CD4-positive, alpha-beta T cell treated with Interleukin-10 for 1 hour (primary cell): ENCODE results near the gene FAH.
"Not testable (repeated sequence)": the region's sequence is repeated elsewhere in the genome, so short reads cannot be mapped to it uniquely, and the experiment has no call there.

Source experiments
- DNase-seq: peaks from one replicate; pipeline ENCODE4 v3.0.0-alpha.2; 2020

Gene FAH

DNA sequence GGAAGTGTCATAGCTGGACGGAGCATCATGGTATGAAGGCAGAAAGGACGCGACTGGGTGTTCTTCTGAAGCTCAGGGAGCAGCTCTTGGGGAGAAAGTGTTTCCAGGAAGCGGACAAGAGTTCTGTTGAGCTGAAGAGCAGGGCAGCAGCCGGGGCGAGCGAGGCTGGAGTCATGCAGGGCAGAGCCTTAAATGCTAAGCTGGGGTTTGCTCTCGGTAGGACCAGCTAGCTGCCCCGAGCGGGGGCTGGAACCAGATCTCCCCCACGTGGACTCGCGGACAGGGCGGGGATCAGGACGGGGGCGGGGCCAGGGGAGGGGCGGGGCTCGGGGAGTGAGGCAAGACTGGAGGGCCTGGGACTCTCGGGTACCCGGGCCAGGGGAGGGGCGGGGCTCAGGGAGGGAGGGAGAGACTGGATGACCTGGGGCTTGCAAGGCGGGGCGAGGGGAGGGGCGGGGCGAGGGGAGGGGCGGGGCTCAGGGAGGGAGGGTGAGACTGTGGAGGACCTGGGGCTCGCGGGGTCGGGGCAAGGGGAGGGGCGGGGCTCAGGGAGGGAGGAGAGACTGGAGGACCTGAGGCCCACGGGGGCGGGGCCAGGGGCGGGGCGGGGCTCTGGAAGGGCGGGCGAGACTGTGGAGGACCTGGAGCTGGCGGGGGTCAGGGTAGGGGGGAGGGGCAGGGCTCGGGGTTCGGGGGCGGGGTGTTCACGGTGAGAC, 461 bp upstream of the FAH start:
- peak; percentile 95 for DNase-seq

DNA sequence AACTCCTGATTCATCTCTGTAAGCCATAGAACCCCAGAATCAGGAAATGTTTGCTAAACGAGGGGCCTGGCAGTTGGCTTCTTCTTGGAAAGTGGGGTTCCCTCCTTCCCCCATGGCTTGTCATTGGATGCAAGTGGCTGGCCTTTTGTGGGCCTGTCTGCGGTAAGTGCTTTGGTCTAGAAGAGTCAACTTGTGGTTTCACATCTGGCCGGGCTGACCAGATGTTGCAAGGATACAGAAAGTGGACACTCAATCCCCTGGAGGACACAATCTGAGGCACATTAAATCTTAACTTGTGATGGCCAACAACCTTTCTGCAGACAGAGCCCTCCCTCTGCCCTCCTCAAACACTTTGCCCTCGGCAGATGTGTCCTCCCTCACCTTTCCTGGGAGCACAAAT, 1.1 kb downstream of the FAH start:
- no peak for DNase-seq

DNA sequence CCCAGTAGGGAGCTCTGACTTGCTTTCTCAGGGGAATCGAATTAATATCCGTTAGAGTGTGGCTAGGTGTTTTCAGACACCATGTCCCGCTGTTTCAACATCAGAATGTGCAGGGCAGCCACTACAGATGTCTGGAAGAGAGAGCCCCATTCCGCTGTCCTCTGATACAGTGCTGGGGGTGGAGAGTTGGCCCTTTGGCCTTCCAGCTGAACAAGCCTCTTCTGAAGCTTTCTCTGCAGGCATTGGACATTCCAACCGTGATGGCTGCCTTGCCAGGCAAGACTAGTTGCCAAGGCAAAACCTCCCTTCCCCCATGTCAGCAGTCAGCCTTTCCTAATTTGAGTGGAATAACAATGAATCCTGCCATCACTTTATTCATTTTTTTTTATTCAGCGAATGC, 1.5 kb downstream of the FAH start:
- DNase-seq = no peak

- no peak for DNase-seq
These were observed 2.2 kb downstream of the FAH start for GRCh38 chr15:80155001-80155377.

DNA sequence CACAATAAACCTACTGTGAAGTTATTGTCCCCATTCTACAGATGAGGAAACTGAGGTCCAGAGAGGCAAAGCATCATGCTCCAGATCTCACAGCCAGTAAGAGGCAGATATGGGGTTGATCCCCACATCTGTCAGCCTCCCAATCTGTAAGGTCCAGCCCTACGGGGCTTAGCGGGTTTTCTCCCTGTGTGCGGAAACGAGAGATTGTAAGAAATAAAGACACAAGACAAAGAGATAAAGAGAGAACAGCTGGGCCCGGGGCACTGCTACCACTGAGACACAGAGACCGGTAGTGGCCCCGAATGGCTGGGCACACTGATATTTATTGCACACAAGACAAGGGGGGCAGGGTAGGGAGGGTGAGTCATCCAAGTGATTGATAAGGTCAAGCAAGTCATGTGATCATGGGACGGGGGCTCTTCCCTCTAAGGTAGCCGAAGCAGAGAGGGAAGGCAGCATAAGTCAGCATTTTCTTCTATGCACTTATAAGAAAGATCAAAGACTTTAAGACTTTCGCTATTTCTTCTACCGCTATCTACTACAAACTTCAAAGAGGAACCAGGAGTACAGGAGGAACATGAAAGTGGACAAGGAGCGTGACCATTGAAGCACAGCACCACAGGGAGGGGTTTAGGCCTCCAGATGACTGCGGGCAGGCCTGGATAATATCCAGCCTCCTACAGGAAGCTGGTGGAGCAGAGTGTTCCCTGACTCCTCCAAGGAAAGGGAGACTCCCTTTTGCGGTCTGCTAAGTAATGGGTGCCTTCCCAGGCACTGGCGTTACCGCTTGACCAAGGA, 2.8 kb downstream of the FAH start:
- DNase-seq = not testable (repeated sequence)

DNA sequence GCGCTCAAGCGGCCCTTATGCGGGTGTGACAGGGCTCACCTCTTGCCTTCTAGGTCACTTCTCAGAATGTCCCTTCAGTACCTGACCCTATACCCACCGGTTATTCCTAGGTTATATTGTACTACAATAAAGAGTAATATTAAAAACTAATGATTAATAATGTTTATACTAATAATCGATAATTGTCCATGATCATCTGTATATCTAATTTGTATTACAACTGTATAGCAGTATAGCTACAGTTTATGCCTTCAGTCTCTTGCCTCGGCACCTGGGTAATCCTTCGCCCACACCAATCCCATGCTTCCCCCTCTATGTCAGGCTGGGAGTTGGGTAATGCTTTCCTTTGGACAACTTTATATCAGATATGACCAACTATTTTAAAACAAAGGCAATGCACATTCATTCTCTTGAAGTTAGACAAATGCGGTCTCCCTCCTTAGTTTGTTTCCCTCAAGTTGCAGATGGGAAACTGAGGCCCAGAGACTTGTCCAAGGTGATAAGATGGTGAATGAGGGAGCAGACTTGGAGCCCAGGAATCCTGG, 3.4 kb downstream of the FAH start:
- no peak for DNase-seq

- DNase-seq = no peak
These were observed 4.4 kb downstream of the FAH start for GRCh38 chr15:80157215-80157614.

- no peak for DNase-seq
These were observed 6.5 kb downstream of the FAH start for GRCh38 chr15:80159301-80159700.

GRCh38 chr15:80159811-80160569, 7.2 kb downstream of the FAH start:
- DNase-seq = no peak

- DNase-seq = peak; percentile 32
These were observed 7.9 kb downstream of the FAH start for GRCh38 chr15:80160570-80161156.

DNA sequence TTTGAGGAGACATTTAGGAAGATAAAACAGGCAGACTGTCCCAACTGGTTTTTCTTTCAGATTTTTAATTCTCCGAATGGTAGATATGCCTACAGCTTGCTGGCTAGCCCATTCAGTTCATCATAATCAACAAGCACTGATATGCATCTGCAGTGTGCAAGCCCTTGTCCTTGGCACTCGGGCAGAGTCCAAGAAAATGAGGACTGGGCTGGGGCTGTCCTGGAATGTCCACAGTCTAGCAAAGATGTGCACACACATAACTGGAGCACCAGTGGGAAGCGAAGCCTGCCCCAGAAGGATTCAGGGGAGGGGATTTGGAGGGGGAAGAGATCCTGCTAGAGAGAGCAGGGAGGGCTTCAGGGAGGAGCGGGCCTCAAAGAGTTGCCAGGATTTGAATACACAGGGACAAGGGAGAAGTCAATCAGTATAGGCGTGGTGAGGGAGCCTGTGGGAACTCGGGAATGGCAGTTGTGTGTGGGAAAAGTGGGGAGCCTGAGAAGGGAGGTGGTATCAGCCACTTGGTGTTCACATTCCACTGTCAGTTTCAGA, 8.7 kb downstream of the FAH start:
- DNase-seq = no peak

GRCh38 chr15:80162059-80162554, 9.3 kb downstream of the FAH start:
- DNase-seq = no peak

DNA sequence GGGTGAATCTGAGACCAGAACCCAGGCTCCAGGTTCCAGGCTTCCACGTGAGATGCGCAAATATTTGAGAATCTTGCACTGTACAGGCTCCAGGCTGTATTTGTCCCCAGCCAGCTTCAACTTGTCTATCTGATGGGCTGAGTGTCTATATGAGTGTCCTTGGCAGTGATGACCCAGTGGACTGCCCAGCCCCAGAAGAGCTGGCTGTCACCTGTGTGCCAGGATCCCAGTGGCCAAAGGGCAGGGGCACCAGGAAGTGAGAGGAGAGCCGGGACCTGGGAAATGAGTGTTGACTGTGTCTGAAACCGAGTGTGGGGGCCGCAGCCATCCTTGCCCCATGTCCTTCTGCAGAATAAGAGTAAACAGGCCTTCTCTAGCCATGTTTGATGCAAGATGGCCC, 10.4 kb downstream of the FAH start:
- DNase-seq = no peak

GRCh38 chr15:80163897-80164296, 11.1 kb downstream of the FAH start:
- DNase-seq = no peak

DNA sequence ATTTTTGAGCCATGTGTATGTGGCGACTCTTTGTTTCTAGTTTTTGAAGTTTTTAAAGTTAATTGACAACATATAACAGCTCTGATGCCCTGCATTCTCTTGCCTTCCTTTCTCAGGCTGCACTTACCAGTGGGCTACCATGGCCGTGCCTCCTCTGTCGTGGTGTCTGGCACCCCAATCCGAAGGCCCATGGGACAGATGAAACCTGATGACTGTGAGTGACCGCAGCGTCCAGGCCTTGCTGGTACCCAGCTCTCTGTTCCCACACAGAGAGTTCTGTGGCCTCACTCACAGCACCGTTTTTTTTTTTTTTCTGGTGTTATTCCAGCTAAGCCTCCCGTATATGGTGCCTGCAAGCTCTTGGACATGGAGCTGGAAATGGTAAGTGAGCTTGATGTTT, 15.1 kb downstream of the FAH start:
- no peak for DNase-seq

GRCh38 chr15:80168421-80168820, 15.6 kb downstream of the FAH start:
- DNase-seq = no peak

- no peak for DNase-seq
These were observed 17.1 kb downstream of the FAH start for GRCh38 chr15:80169768-80170357.

- DNase-seq = no peak
These were observed 17.8 kb downstream of the FAH start for GRCh38 chr15:80170596-80170995.

GRCh38 chr15:80171787-80172186, 19.0 kb downstream of the FAH start:
- no peak for DNase-seq

DNA sequence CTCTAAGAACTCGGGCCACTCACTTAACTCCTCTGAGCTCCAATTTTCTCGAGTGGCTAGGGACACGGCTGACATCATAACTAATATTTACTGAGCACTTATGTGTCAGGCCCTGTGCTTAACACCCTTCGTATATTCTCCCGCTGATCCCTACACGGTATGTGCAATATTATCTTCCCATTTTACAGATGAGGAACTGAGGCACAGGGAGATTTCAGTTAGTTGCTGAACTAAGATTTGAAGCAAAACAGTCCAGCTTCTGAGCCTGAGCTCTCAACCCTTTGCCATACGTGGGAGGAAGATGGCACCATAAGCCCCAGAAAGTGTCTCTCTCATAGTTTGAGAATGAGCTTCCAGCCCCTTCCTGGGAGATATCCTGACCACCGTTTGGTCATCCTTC, 19.6 kb downstream of the FAH start:
- DNase-seq = no peak

DNA sequence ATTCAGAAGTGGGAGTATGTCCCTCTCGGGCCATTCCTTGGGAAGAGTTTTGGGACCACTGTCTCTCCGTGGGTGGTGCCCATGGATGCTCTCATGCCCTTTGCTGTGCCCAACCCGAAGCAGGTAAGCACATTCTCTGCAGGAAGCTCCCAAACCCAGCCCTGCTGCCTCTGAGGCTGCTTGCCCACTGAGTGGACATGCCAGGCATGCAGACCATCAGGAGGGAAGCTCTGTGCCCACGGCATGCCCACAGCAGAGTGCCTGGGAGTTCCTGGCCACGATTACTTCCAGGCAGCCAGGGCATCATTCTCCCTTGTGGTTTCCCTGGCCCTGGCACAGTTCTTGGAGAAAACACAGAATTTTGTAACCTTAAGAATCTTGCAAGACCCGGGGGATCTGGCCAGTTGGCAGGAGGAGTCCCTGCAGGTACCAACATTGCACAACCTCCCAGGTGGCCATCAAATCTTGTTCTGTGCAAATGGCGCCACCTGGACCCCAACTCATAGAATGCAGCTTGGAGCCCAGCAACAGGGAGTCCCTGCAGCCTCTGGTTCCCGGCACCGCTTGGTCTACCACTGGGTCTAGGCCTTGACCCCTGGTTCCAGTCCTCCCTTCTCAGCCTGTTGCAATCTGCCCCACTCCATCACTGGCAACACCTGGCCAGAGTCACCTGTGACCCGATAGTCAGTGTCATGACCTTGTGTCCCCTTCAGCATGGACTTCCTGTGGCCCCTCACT, 20.4 kb downstream of the FAH start:
- peak; percentile 73 for DNase-seq
